ENCODE results near the gene CCDC50. TPM values are rescaled to one million over a fixed set of nuclear protein-coding genes. Genes with fewer than 3 reads are reported as not detected.
A peak's percentile ranks its signal among the peaks of the same experiment; 100 is the strongest.

CCDC50 gene
- total RNA-seq, 1 donor from 2014 or later: 89.9 TPM

DNA sequence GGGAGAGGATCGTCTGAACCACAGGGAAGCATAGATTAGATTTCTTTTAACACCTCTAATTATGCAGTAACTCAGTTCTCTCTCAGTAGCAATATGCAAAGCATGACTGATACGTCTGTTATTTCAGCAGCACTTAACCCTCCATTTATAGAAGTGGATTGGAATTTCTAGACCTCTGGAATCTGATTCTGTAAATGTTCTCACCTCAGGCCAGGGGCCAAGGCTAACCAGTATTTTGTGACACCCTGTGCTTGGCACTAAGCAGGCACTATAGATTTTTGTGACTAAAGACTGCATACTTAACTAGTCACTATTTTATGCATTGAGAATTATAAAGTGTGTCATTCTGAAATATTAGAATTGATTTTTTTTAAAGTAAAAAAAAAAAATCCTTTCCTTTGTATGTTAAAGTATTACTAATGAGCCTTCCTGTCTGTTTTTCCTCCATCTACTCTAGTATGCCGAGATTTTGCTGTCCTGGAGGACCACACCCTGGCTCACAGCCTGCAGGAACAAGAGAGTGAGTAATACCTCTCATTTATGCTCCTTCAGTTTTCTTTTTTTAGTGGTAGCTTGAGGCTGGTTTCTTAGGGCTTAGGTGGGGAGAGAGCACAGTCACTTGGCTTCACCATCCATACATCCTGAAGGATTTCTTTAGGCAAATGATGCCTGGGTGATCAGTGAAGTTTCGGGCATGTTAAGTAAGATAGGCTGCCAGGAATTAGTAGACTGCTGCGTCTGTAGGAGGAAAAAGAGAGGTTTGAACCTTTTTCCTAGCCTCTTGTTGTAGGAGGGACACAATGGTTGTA is 27.6 kb downstream of the CCDC50 start:
- H3K36me3 ChIP-seq (ENCODE audit: insufficient read depth, low read length): peaks cover 34% of the 10 kb centered on the region
- no peaks in the 10 kb centered on the region for H3K27me3 Mint-ChIP-seq (ENCODE audit: low read depth, unreplicated experiment)
- H4K20me1 ChIP-seq (ENCODE audit: insufficient read depth, low read length): peaks cover 8% of the 10 kb centered on the region
- H3K79me2 ChIP-seq (ENCODE audit: insufficient read depth, low read length): peaks cover 93% of the 10 kb centered on the region
- DNase-seq (ENCODE audit: low read depth): peak; percentile 87
- peak overlapping the region; percentile 15 for H3K4me3 ChIP-seq (ENCODE audit: insufficient read depth, low read depth, low read length)
- H3K4me3 Mint-ChIP-seq (ENCODE audit: unreplicated experiment): no peak overlapping the region
- H3K9me3 ChIP-seq (ENCODE audit: insufficient read depth, low read depth, low read length): no peaks in the 10 kb centered on the region
- peak overlapping the region; percentile 77 for H3K9ac ChIP-seq (ENCODE audit: low read length)
- FAIRE-seq: peak; percentile 76
- H3K4me2 ChIP-seq (ENCODE audit: low read length): peak overlapping the region; percentile 76
- TF ChIP-seq, protein P1, sequence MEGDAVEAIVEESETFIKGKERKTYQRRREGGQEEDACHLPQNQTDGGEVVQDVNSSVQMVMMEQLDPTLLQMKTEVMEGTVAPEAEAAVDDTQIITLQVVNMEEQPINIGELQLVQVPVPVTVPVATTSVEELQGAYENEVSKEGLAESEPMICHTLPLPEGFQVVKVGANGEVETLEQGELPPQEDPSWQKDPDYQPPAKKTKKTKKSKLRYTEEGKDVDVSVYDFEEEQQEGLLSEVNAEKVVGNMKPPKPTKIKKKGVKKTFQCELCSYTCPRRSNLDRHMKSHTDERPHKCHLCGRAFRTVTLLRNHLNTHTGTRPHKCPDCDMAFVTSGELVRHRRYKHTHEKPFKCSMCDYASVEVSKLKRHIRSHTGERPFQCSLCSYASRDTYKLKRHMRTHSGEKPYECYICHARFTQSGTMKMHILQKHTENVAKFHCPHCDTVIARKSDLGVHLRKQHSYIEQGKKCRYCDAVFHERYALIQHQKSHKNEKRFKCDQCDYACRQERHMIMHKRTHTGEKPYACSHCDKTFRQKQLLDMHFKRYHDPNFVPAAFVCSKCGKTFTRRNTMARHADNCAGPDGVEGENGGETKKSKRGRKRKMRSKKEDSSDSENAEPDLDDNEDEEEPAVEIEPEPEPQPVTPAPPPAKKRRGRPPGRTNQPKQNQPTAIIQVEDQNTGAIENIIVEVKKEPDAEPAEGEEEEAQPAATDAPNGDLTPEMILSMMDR (IDR thresholded peaks at IDR 0.05; ENCODE audit: insufficient read depth, low read depth, low read length): no peak
- no peak for TF ChIP-seq EZH2 (IDR thresholded peaks at IDR 0.05; ENCODE audit: insufficient read depth, low read length)
- no peaks in the 10 kb centered on the region for H3K27me3 ChIP-seq (ENCODE audit: insufficient read depth, low read length)
- peaks cover 55% of the 10 kb centered on the region for H3K4me1 Mint-ChIP-seq (ENCODE audit: low read depth, unreplicated experiment)
- peaks cover 15% of the 10 kb centered on the region for H3K36me3 Mint-ChIP-seq (ENCODE audit: low read depth, unreplicated experiment)
- H3K4me1 ChIP-seq (ENCODE audit: insufficient read depth, low read length): peaks cover 23% of the 10 kb centered on the region
- H3K9me3 Mint-ChIP-seq (ENCODE audit: unreplicated experiment): no peaks in the 10 kb centered on the region
- H3K27ac Mint-ChIP-seq (ENCODE audit: unreplicated experiment): peak overlapping the region; percentile 96
- peak overlapping the region; percentile 87 for H3K27ac ChIP-seq (ENCODE audit: low read depth, low read length)
- H2AFZ ChIP-seq (ENCODE audit: low read depth, low read length): no peak overlapping the region

DNA sequence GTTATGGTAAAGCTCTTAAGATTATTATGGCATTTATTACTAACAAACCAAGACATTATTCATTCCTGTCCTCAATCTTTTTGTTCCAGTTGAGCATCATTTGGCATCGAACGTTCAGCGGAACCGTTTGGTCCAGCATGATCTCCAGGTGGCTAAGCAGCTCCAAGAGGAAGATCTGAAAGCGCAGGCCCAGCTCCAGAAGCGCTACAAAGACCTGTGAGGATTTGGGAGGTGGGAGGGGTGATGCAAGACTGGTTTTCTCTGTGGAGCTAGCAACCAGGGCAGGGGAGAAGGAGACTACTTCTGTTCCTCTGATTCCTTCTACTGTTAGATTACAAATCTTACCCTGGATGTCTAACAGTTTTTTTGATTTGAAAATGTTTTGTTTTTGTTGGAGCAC is 28.7 kb downstream of the CCDC50 start:
- Histone ChIP-seq H3K4me2 (ENCODE audit: low read length) (peak overlapping the region; percentile 76), H4K20me1 (ENCODE audit: insufficient read depth, low read length) (peaks cover 5% of the 10 kb centered on the region), H3K27me3 (ENCODE audit: insufficient read depth, low read length) (no peaks in the 10 kb centered on the region), H3K36me3 (ENCODE audit: insufficient read depth, low read length) (peaks cover 41% of the 10 kb centered on the region), H3K27ac (ENCODE audit: low read depth, low read length) (peak overlapping the region; percentile 87), H3K4me1 (ENCODE audit: insufficient read depth, low read length) (peaks cover 23% of the 10 kb centered on the region), H3K9ac (ENCODE audit: low read length) (no peak overlapping the region), H3K4me3 (ENCODE audit: insufficient read depth, low read depth, low read length) (no peak overlapping the region), H2AFZ (ENCODE audit: low read depth, low read length) (no peak overlapping the region), H3K79me2 (ENCODE audit: insufficient read depth, low read length) (peaks cover 82% of the 10 kb centered on the region), H3K9me3 (ENCODE audit: insufficient read depth, low read depth, low read length) (no peaks in the 10 kb centered on the region)
- H3K27ac Mint-ChIP-seq (ENCODE audit: unreplicated experiment): peak overlapping the region; percentile 96
- DNase-seq (ENCODE audit: low read depth) (no peak), FAIRE-seq (no peak)
- peaks cover 15% of the 10 kb centered on the region for H3K36me3 Mint-ChIP-seq (ENCODE audit: low read depth, unreplicated experiment)
- H3K4me1 Mint-ChIP-seq (ENCODE audit: low read depth, unreplicated experiment): peaks cover 55% of the 10 kb centered on the region
- no peaks in the 10 kb centered on the region for H3K27me3 Mint-ChIP-seq (ENCODE audit: low read depth, unreplicated experiment)
- no peaks in the 10 kb centered on the region for H3K9me3 Mint-ChIP-seq (ENCODE audit: unreplicated experiment)
- TF ChIP-seq, protein P1 (IDR thresholded peaks at IDR 0.05; ENCODE audit: insufficient read depth, low read depth, low read length): no peak
- no peak for TF ChIP-seq EZH2 (IDR thresholded peaks at IDR 0.05; ENCODE audit: insufficient read depth, low read length)
- peak overlapping the region; percentile 64 for H3K4me3 Mint-ChIP-seq (ENCODE audit: unreplicated experiment)

DNA sequence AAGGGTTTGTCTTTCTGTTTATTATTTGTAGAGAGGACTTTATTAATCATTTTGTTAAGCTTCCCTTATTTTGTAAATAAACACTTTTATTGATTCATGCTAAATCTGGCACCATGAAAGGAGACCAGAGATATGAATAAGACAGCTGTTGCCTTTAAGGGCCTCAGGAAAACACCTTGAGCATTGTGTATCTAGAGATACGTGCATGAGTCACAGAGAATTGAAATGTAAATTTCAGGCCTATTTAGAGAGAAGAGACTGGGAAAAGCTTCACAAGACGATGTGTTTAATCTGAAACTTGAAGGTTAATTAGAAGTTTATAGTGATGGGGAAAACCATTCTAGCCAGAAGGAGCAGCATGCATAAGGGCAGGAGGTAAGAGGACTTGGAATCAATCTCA is 29.7 kb downstream of the CCDC50 start:
- Mint-ChIP-seq H3K9me3 (ENCODE audit: unreplicated experiment) (no peaks in the 10 kb centered on the region), H3K4me3 (ENCODE audit: unreplicated experiment) (peak overlapping the region; percentile 23), H3K27ac (ENCODE audit: unreplicated experiment) (no peak overlapping the region), H3K4me1 (ENCODE audit: low read depth, unreplicated experiment) (peaks cover 53% of the 10 kb centered on the region), H3K27me3 (ENCODE audit: low read depth, unreplicated experiment) (no peaks in the 10 kb centered on the region), H3K36me3 (ENCODE audit: low read depth, unreplicated experiment) (peaks cover 15% of the 10 kb centered on the region)
- TF ChIP-seq EZH2 (IDR thresholded peaks at IDR 0.05; ENCODE audit: insufficient read depth, low read length): no peak
- TF ChIP-seq, protein P1 (IDR thresholded peaks at IDR 0.05; ENCODE audit: insufficient read depth, low read depth, low read length): no peak
- Histone ChIP-seq H3K36me3 (ENCODE audit: insufficient read depth, low read length) (peaks cover 49% of the 10 kb centered on the region), H2AFZ (ENCODE audit: low read depth, low read length) (no peak overlapping the region), H3K79me2 (ENCODE audit: insufficient read depth, low read length) (peaks cover 76% of the 10 kb centered on the region), H3K27me3 (ENCODE audit: insufficient read depth, low read length) (no peaks in the 10 kb centered on the region), H4K20me1 (ENCODE audit: insufficient read depth, low read length) (no peaks in the 10 kb centered on the region), H3K4me2 (ENCODE audit: low read length) (no peak overlapping the region), H3K27ac (ENCODE audit: low read depth, low read length) (no peak overlapping the region), H3K9me3 (ENCODE audit: insufficient read depth, low read depth, low read length) (no peaks in the 10 kb centered on the region), H3K4me1 (ENCODE audit: insufficient read depth, low read length) (peaks cover 23% of the 10 kb centered on the region), H3K4me3 (ENCODE audit: insufficient read depth, low read depth, low read length) (no peak overlapping the region), H3K9ac (ENCODE audit: low read length) (no peak overlapping the region)
- DNase-seq (ENCODE audit: low read depth): no peak
- FAIRE-seq: peak; percentile 60
